Islet of Langerhans (tissue), 1 donor: ENCODE results near the gene SPC24.

Experiments
- FAIRE-seq: peaks from one replicate; lab custom pipeline; 2011; peaks lifted over from hg19 to GRCh38; lab: Jason Lieb, UNC

The SPC24 gene

GRCh38 chr19:11155373-11156120 lies at the start of gene SPC24:
Gene SPC24, minus strand, starts transcription at chr19:11155782. Its CDS starts 6 bp downstream, at chr19:11155776.
- FAIRE-seq, result peak; percentile 68

GRCh38 chr19:11204943-11205349 lies 49.4 kb upstream of the SPC24 start:
- FAIRE-seq, result no peak

- FAIRE-seq, result no peak
Observed at GRCh38 chr19:11204076-11204602, 48.6 kb upstream of the SPC24 start.

GRCh38 chr19:11203194-11204075 lies 47.9 kb upstream of the SPC24 start:
- no peak for FAIRE-seq

GRCh38 chr19:11202488-11203193 lies 47.1 kb upstream of the SPC24 start:
- FAIRE-seq, result no peak

- FAIRE-seq, result no peak
Observed at GRCh38 chr19:11201791-11202190, 46.2 kb upstream of the SPC24 start.

GRCh38 chr19:11200931-11201330 lies 45.3 kb upstream of the SPC24 start:
- no peak for FAIRE-seq

GRCh38 chr19:11200015-11200574 lies 44.5 kb upstream of the SPC24 start:
- FAIRE-seq, result no peak

- no peak for FAIRE-seq
Observed at GRCh38 chr19:11199517-11199916, 43.9 kb upstream of the SPC24 start.

GRCh38 chr19:11198769-11199424 lies 43.3 kb upstream of the SPC24 start:
- no peak for FAIRE-seq

- no peak for FAIRE-seq
Observed at GRCh38 chr19:11198175-11198534, 42.6 kb upstream of the SPC24 start.

GRCh38 chr19:11197291-11198174 lies 42.0 kb upstream of the SPC24 start, which contains the start of gene KANK2:
Gene KANK2, minus strand, starts transcription at chr19:11197545. Its CDS starts 3,034 bp downstream, at chr19:11194511.
- no peak for FAIRE-seq

- no peak for FAIRE-seq
Observed at GRCh38 chr19:11196406-11197287, 41.1 kb upstream of the SPC24 start.

- no peak for FAIRE-seq
Observed at GRCh38 chr19:11195681-11196080, 40.1 kb upstream of the SPC24 start.

- no peak for FAIRE-seq
Observed at GRCh38 chr19:11194656-11195558, 39.3 kb upstream of the SPC24 start.

GRCh38 chr19:11194173-11194572 lies 38.6 kb upstream of the SPC24 start:
- no peak for FAIRE-seq

- no peak for FAIRE-seq
Observed at GRCh38 chr19:11192957-11193939, 37.7 kb upstream of the SPC24 start.
